GM10266 (cell line): ENCODE measurements around the gene PLA2G3.

Source experiments
- DNase-seq: peaks from one replicate; pipeline ENCODE4 v3.0.0; 2012; ENCODE audit errors: extremely low spot score
- TF ChIP-seq, protein P1 (sequence below): IDR thresholded peaks from 2 replicates; pipeline ENCODE4 v1.5.1; 2012; ENCODE audit warnings: mild to moderate bottlenecking, low read depth; ENCODE audit not compliant: control insufficient read depth, insufficient read depth; ENCODE audit errors: missing control alignments

PLA2G3 gene

DNA sequence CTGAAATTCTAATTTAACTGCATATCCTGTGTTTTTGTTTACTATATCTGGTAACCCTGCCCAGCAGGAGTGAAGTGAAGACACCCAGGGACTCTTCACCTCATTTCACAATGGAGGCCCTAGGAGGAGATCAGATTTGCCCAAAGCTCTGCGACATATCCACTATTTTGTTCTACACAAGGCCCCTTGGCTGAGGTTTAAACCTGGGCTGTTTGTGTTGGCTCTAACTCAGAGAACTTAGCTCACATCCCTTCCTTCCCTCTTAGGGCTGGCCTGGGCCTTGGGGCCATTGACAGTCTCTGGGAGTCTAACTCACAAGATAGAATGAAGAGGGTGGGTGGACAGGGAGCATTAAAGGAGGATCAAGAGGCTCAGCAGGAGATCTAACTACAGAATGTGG, 8.2 kb upstream of the PLA2G3 start:
- TF ChIP-seq, protein P1, sequence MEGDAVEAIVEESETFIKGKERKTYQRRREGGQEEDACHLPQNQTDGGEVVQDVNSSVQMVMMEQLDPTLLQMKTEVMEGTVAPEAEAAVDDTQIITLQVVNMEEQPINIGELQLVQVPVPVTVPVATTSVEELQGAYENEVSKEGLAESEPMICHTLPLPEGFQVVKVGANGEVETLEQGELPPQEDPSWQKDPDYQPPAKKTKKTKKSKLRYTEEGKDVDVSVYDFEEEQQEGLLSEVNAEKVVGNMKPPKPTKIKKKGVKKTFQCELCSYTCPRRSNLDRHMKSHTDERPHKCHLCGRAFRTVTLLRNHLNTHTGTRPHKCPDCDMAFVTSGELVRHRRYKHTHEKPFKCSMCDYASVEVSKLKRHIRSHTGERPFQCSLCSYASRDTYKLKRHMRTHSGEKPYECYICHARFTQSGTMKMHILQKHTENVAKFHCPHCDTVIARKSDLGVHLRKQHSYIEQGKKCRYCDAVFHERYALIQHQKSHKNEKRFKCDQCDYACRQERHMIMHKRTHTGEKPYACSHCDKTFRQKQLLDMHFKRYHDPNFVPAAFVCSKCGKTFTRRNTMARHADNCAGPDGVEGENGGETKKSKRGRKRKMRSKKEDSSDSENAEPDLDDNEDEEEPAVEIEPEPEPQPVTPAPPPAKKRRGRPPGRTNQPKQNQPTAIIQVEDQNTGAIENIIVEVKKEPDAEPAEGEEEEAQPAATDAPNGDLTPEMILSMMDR: no peak

DNA sequence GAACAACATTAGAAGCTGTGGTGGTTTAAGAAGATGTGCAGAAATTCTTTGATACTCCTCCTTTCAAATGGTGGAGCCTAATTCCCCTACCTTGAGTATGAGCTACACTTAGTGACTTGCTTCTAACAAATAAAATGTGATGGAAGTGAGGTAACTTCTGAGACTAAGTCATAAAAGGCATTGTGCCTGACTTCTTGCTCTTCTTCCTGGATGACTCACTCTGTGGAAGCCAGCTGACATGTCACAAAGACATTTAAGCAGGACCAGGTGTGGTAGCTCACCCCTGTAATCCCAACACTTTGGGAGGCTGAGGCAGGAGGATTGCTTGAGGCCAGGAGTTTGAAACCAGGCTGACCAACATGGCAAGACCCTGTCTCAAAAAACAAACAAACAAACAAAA, 3.9 kb upstream of the PLA2G3 start:
- TF ChIP-seq, protein P1: no peak
- DNase-seq: no peak

More for the DNA sequence above, 8.2 kb upstream of the PLA2G3 start:
- peak; percentile 4 for DNase-seq

DNA sequence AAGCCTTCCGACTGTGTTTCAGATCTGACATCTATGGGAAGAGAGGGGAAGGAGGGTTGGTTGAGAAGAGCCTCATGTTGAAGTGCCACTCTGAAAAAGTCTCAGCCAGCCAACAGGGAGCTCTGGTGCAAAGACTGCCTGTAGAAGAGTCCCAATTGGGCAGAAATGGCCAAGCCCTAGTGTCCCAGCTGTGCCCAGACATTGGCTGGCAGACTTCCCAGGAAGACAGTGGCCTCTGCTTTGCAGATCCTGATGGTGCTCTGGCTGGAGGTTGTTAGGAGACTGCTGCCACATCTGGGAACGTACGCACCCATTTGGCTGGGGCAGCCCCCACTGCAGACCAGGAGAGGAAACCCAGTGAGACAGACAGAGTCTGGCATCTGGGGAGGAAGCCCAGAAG, 3.2 kb upstream of the PLA2G3 start:
- TF ChIP-seq, protein P1: no peak
- no peak for DNase-seq

DNA sequence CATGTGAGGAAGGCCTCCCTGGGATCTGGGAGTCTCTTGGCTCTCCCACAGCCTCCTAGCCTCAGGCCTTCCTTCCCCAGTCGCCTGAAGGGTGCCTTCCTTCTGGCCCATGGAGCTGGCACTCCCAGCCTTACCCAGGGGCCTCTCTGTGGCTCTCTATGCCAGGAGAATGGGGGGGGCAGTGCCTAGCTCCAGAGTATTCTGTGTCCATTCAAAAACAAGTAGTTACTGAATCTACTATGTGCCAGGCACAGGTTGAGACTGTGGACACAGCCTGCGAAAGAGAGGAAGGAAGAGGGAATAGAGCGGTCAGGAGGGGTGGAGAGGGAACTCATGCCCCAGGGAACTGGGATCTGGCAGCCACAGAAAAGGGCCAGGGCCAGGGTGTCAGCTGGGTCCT, 2.7 kb upstream of the PLA2G3 start:
- DNase-seq: no peak
- TF ChIP-seq, protein P1: no peak

DNA sequence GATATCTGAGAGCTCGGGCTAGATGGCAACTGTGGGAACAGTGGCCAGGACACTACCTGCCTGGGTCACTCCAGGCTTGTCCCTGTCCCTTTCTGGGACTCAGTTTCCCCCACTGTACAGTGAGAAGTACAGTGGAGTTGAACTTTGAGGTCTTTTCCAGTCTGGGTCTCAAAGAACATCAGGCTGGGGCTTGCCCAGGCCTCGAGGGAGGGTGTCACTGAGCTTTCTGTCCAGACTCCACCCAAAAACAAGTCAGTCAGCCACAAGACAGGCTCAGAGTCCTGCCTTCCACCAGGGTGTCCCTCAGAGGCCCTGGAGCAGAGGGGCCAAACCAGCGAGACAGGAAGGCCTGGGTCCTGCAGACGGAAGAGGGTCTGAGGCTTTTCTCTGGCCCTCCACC, 2.0 kb upstream of the PLA2G3 start:
- TF ChIP-seq, protein P1: no peak
- no peak for DNase-seq

DNA sequence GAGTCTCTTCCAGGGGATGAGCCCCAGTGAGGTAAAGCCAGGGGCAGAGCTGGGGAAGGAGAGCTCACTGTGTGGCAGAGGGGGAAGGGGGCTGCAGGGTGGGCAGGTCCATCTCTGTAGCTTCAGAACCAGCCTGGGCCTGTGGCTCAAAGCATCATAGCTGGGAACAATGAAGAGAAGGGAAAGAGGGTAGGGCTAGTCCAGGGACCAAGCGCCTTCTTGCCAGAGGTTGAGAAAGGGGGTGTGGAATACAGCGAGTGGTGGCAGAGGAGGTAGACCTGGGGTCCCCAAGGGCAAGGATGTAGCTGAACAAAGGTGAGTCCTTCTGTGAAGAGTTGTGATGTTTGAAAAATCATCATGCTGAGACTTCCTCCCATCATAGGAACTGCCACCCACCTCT, 1.2 kb upstream of the PLA2G3 start:
- no peak for DNase-seq

DNA sequence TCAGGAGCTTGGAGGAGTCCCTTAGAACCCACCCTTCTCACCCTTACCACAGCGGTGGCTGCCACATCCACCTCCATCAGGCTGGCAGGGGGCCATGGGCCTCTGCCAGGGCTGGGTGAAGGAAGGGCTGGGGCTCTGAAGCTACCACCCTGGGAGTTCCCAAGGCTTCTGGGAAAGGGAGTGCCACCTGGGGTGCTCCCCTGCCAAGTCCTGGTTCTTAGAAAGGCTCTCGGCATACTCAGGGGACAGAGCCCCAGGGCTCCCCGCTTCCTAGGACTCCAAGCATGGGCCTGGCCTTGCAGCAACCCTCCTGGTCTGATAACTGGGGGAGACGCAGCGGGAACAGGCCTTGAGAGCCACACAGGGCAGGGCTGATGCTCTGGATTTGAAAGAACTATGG, 438 bp upstream of the PLA2G3 start:
- TF ChIP-seq, protein P1: no peak
- DNase-seq: no peak

More for the DNA sequence above, 1.2 kb upstream of the PLA2G3 start:
- TF ChIP-seq, protein P1: no peak

DNA sequence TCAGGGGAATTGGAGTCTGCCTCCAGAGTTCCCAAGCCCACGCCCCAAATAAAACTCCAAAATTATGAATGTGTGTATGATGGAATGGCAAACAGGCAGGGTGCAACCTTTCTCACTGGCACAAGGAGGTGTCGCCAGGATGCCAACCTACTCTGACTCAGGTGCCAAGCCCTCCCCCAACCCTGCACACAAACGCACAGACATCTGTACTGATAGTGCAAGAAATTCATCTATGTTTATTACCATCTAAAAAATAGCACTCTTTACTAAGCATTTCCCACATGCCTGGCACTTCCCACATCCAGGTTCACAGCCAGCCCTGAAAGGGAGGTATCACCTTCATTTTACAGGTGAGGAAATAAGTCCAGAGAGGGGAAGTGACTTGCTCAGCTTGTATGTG, 1.2 kb downstream of the PLA2G3 start:
- no peak for DNase-seq
- TF ChIP-seq, protein P1: no peak
